Thoracic aorta (tissue), 2 donors: ENCODE measurements around the gene TXNL4A. TPM values are rescaled to one million over a fixed set of nuclear protein-coding genes. Genes with fewer than 3 reads are reported as not detected.
A peak's percentile ranks its signal among the peaks of the same experiment; 100 is the strongest.

Source experiments
- ATAC-seq: fragments of 150-250 bp; one replicate; pipeline ENCODE4 v1.8.0; 2017; ENCODE audit warnings: low read depth; ENCODE audit not compliant: insufficient number of reproducible peaks, low FRiP score
- DNase-seq: peaks from one replicate; pipeline ENCODE4 v3.0.0-alpha.2; 2020; ENCODE audit warnings: low spot score
- H3K27ac ChIP-seq, 2 donors: fragments of 200-600 bp; sonication (generic); 1 replicate in 1 of 2; 2 replicates in 1 of 2; pipeline ENCODE4 v1.5.1; 2016; ENCODE audit warnings: mild to moderate bottlenecking in 2 of 2, moderate library complexity in 2 of 2
- H3K27me3 ChIP-seq: fragments of 200-600 bp; sonication (generic); replicated peaks from 2 replicates; pipeline ENCODE4 v1.6.0; 2016; ENCODE audit warnings: mild to moderate bottlenecking; ENCODE audit not compliant: insufficient read depth
- H3K36me3 ChIP-seq: fragments of 200-600 bp; sonication (generic); one replicate; pipeline ENCODE4 v1.5.1; 2016
- H3K4me1 ChIP-seq, 2 donors: fragments of 200-600 bp; sonication (generic); 1 replicate in 1 of 2; 2 replicates in 1 of 2; pipeline versions ENCODE4 v1.5.1 to v1.6.0; 2016; ENCODE audit warnings: low read depth in 2 of 2, mild to moderate bottlenecking in 1 of 2; ENCODE audit not compliant: control insufficient read depth in 1 of 2
- H3K4me3 ChIP-seq: fragments of 200-600 bp; sonication (generic); 2 replicates; pipeline ENCODE4 v1.5.1; 2016; ENCODE audit warnings: mild to moderate bottlenecking
- H3K9me3 ChIP-seq: fragments of 200-600 bp; sonication (generic); 2 replicates; pipeline ENCODE4 v1.5.1; 2016
- CTCF ChIP-seq: fragments of 200-600 bp; sonication (generic); IDR thresholded peaks from one replicate; pipeline ENCODE4 v1.5.1; 2019; ENCODE audit warnings: antibody characterized with exemption
- total RNA-seq, 2 donors: library from RNA; depleted of rRNA; stranded (reverse); fragments of >200 nt; gene quantifications; one replicate each; pipeline versions ENCODE4 v1.1.0 to v1.2.3, GENCODE V29; 2016

TXNL4A gene
- total RNA-seq, 2 donors from 2014 or later, result 12.0 to 31.5 TPM

- no peaks in the 10 kb centered on the region for H3K9me3 ChIP-seq
- H3K36me3 ChIP-seq, result no peaks in the 10 kb centered on the region
- peaks cover 5 to 17% of the 10 kb centered on the region in 2 donors for H3K4me1 ChIP-seq
- no peak for DNase-seq
- ATAC-seq, result no peak
- no peaks in the 10 kb centered on the region for H3K27me3 ChIP-seq
- TF ChIP-seq CTCF, result peak; percentile 27
- peak within 1 kb of the TSS; percentile 35 to 43 for H3K27ac ChIP-seq
- H3K4me3 ChIP-seq, result peak within 1 kb of the TSS; percentile 88
These were observed 23.8 kb downstream of the TXNL4A start, which contains the start of gene HSBP1L1 for GRCh38 chr18:79964330-79965118. Gene HSBP1L1 (plus strand): TSS chr18:79964643. CDS start chr18:79964736, 93 bp downstream.

GRCh38 chr18:79963658-79964329 lies 24.6 kb downstream of the TXNL4A start:
- Histone ChIP-seq H3K4me3 (peak overlapping the region; percentile 88), H3K27me3 (no peaks in the 10 kb centered on the region), H3K27ac (no peak overlapping the region), H3K4me1 (peaks cover 5 to 17% of the 10 kb centered on the region in 2 donors), H3K9me3 (no peaks in the 10 kb centered on the region), H3K36me3 (no peaks in the 10 kb centered on the region)
- ATAC-seq, result no peak
- no peak for TF ChIP-seq CTCF
- no peak for DNase-seq

GRCh38 chr18:79962835-79963657 lies 25.3 kb downstream of the TXNL4A start:
- Histone ChIP-seq H3K36me3 (no peaks in the 10 kb centered on the region), H3K4me3 (no peak overlapping the region), H3K9me3 (no peaks in the 10 kb centered on the region), H3K27ac (no peak overlapping the region), H3K27me3 (no peaks in the 10 kb centered on the region), H3K4me1 (peaks cover 5 to 17% of the 10 kb centered on the region in 2 donors)
- no peak for DNase-seq
- no peak for ATAC-seq
- TF ChIP-seq CTCF, result no peak

- Histone ChIP-seq H3K36me3 (no peaks in the 10 kb centered on the region), H3K27ac (no peak overlapping the region), H3K4me1 (peaks cover 5 to 17% of the 10 kb centered on the region in 2 donors), H3K9me3 (no peaks in the 10 kb centered on the region), H3K4me3 (no peak overlapping the region), H3K27me3 (no peaks in the 10 kb centered on the region)
- TF ChIP-seq CTCF, result no peak
- ATAC-seq, result no peak
- no peak for DNase-seq
These were observed 26.1 kb downstream of the TXNL4A start for GRCh38 chr18:79962311-79962710.
